ENCODE data around the gene MYO19. TPM values are rescaled to one million over a fixed set of nuclear protein-coding genes. Genes with fewer than 3 reads are reported as not detected.

The MYO19 gene
- total RNA-seq, 1 donor from 2014 or later = 72.4 TPM

- no peak overlapping the region for H3K4me3 Mint-ChIP-seq
- no peak overlapping the region for H3K4me3 ChIP-seq
These were observed 69.9 kb downstream of the MYO19 start for GRCh38 chr17:36464765-36465088.

GRCh38 chr17:36463916-36464764 is 70.5 kb downstream of the MYO19 start:
- Mint-ChIP-seq H3K4me1 (peaks cover 5% of the 10 kb centered on the region), H3K9me3 (no peaks in the 10 kb centered on the region), H3K27ac (no peak overlapping the region), H3K4me3 (no peak overlapping the region), H3K27me3 (ENCODE audit: insufficient read depth, low read depth) (peaks cover 49% of the 10 kb centered on the region), H3K36me3 (no peaks in the 10 kb centered on the region)
- Histone ChIP-seq H3K4me3 (no peak overlapping the region), H3K4me2 (peak overlapping the region; percentile 51), H3K79me2 (ENCODE audit: low read depth) (no peaks in the 10 kb centered on the region), H3K4me1 (peaks cover 4% of the 10 kb centered on the region), H3K9me3 (ENCODE audit: low read depth) (no peaks in the 10 kb centered on the region), H3K36me3 (no peaks in the 10 kb centered on the region), H3K27me3 (peaks cover 78% of the 10 kb centered on the region), H4K20me1 (ENCODE audit: low read depth) (peaks cover 9% of the 10 kb centered on the region), H2AFZ (replicated peaks) (no peak overlapping the region), H3K9ac (no peak overlapping the region), H3K27ac (no peak overlapping the region), H3F3A (ENCODE audit: low read depth) (no peaks in the 10 kb centered on the region)
- TF ChIP-seq EZH2phosphoT487 (IDR thresholded peaks at IDR 0.05) = no peak
- peak; percentile 98 for DNase-seq (ENCODE audit: low spot score)

More at GRCh38 chr17:36464765-36465088, 69.9 kb downstream of the MYO19 start:
- Mint-ChIP-seq H3K27me3 (ENCODE audit: insufficient read depth, low read depth) (peaks cover 49% of the 10 kb centered on the region), H3K27ac (no peak overlapping the region), H3K36me3 (no peaks in the 10 kb centered on the region), H3K4me1 (peaks cover 5% of the 10 kb centered on the region), H3K9me3 (no peaks in the 10 kb centered on the region)
- TF ChIP-seq EZH2phosphoT487 (IDR thresholded peaks at IDR 0.05) = no peak
- H4K20me1 ChIP-seq (ENCODE audit: low read depth) = peaks cover 9% of the 10 kb centered on the region
- H3K27ac ChIP-seq = no peak overlapping the region
- no peaks in the 10 kb centered on the region for H3K79me2 ChIP-seq (ENCODE audit: low read depth)
- peaks cover 10% of the 10 kb centered on the region for H3K4me1 ChIP-seq
- no peak overlapping the region for H3K9ac ChIP-seq
- DNase-seq (ENCODE audit: low spot score) = no peak
- H3F3A ChIP-seq (ENCODE audit: low read depth) = no peaks in the 10 kb centered on the region
- H3K36me3 ChIP-seq = no peaks in the 10 kb centered on the region
- no peak overlapping the region for H2AFZ ChIP-seq (replicated peaks)
- no peaks in the 10 kb centered on the region for H3K9me3 ChIP-seq (ENCODE audit: low read depth)
- H3K4me2 ChIP-seq = no peak overlapping the region
- H3K27me3 ChIP-seq = peaks cover 78% of the 10 kb centered on the region

- TF ChIP-seq EZH2phosphoT487 (IDR thresholded peaks at IDR 0.05) = no peak
- TF ChIP-seq CTCF (IDR thresholded peaks at IDR 0.05) = no peak
- no peak for TF ChIP-seq EZH2 (IDR thresholded peaks at IDR 0.05)
- no peak overlapping the region for H3K27ac Mint-ChIP-seq
- peaks cover 30% of the 10 kb centered on the region for H3K27me3 Mint-ChIP-seq (ENCODE audit: insufficient read depth, low read depth)
These were observed 73.1 kb downstream of the MYO19 start for GRCh38 chr17:36461330-36462110.

GRCh38 chr17:36460265-36460937 is 74.3 kb downstream of the MYO19 start:
- Histone ChIP-seq H3K27ac (no peak overlapping the region), H3K9ac (no peak overlapping the region), H4K20me1 (ENCODE audit: low read depth) (peaks cover 9% of the 10 kb centered on the region), H3K36me3 (no peaks in the 10 kb centered on the region), H3F3A (ENCODE audit: low read depth) (no peaks in the 10 kb centered on the region), H3K4me1 (no peaks in the 10 kb centered on the region), H3K79me2 (ENCODE audit: low read depth) (no peaks in the 10 kb centered on the region), H3K4me3 (no peak overlapping the region), H3K27me3 (peaks cover 44% of the 10 kb centered on the region), H3K9me3 (ENCODE audit: low read depth) (no peaks in the 10 kb centered on the region), H2AFZ (replicated peaks) (no peak overlapping the region), H3K4me2 (no peak overlapping the region)
- Mint-ChIP-seq H3K36me3 (no peaks in the 10 kb centered on the region), H3K27me3 (ENCODE audit: insufficient read depth, low read depth) (peaks cover 31% of the 10 kb centered on the region), H3K4me3 (no peak overlapping the region), H3K4me1 (no peaks in the 10 kb centered on the region), H3K27ac (no peak overlapping the region), H3K9me3 (no peaks in the 10 kb centered on the region)
- TF ChIP-seq CTCF (IDR thresholded peaks at IDR 0.05) (peak; percentile 25), EZH2phosphoT487 (IDR thresholded peaks at IDR 0.05) (no peak)
- no peak for DNase-seq (ENCODE audit: low spot score)

More at GRCh38 chr17:36461330-36462110, 73.1 kb downstream of the MYO19 start:
- Histone ChIP-seq H3K4me2 (no peak overlapping the region), H3K36me3 (no peaks in the 10 kb centered on the region), H3K27me3 (peaks cover 55% of the 10 kb centered on the region), H3K4me1 (no peaks in the 10 kb centered on the region), H3K4me3 (no peak overlapping the region), H2AFZ (replicated peaks) (no peak overlapping the region), H3K79me2 (ENCODE audit: low read depth) (no peaks in the 10 kb centered on the region), H3K9me3 (ENCODE audit: low read depth) (no peaks in the 10 kb centered on the region), H3K27ac (no peak overlapping the region), H3K9ac (no peak overlapping the region), H3F3A (ENCODE audit: low read depth) (no peaks in the 10 kb centered on the region), H4K20me1 (ENCODE audit: low read depth) (peaks cover 9% of the 10 kb centered on the region)
- Mint-ChIP-seq H3K4me1 (no peaks in the 10 kb centered on the region), H3K4me3 (no peak overlapping the region), H3K36me3 (no peaks in the 10 kb centered on the region), H3K9me3 (no peaks in the 10 kb centered on the region)
- no peak for DNase-seq (ENCODE audit: low spot score)
